SU-DHL-6 (cell line): ENCODE data around the gene TPP1.

Experiments
- CTCF ChIP-seq: fragments of 200-600 bp; sonication (generic); IDR thresholded peaks from one replicate; pipeline ENCODE4 v1.5.1; 2017; ENCODE audit warnings: antibody characterized with exemption, mild to moderate bottlenecking, low read length, moderate library complexity; ENCODE audit not compliant: insufficient read depth, poor library complexity, severe bottlenecking
- EZH2phosphoT487 ChIP-seq: fragments of 200-600 bp; sonication (generic), shearing (Covaris generic); conservative IDR thresholded peaks from 2 replicates; pipeline ENCODE4 v1.6.1; 2018; ENCODE audit warnings: mild to moderate bottlenecking, antibody characterized with exemption, low read length, moderate library complexity, mixed read lengths

DNA sequence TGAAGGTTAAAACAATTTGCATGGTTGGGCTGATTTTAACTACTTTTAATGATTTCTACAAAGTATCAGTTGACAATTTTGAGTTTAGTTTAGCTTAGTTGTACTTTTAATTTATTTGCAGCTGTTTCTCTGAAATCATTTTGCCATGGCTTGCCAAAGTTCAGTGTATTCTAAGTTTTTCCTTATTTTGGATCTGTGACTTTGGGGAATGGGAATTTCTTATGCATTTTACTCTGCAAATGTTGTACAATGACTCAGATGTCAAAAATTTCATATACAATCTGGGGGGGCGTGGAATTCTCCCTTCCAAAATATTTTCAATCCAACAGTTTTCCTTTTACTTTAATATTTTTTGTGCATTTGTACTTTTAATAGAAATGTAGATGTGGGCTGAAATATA, 45.3 kb upstream of the TPP1 start:
- TF ChIP-seq CTCF: no peak
- no peak for TF ChIP-seq EZH2phosphoT487
